ENCODE results near the gene DOK6. TPM values are rescaled to one million over a fixed set of nuclear protein-coding genes. Genes with fewer than 3 reads are reported as not detected.

Gene DOK6
- total RNA-seq, 1 experiment from 2014 or later: not detected

GRCh38 chr18:69664399-69664798, 263.7 kb downstream of the DOK6 start:
- Histone ChIP-seq H3K4me2 (no peak overlapping the region), H3K4me1 (replicated peaks; ENCODE audit: insufficient read depth) (no peaks in the 10 kb centered on the region), H3K9me3 (ENCODE audit: insufficient read depth, low read depth) (no peaks in the 10 kb centered on the region), H3K36me3 (ENCODE audit: low read depth) (no peaks in the 10 kb centered on the region), H3K27me3 (ENCODE audit: insufficient read depth, low read depth) (no peaks in the 10 kb centered on the region; the same call in 1 of the 2 replicates), H3K27ac (no peak overlapping the region), H3K9me2 (ENCODE audit: insufficient read depth) (no peaks in the 10 kb centered on the region), H3K79me2 (ENCODE audit: low read depth) (no peaks in the 10 kb centered on the region), H3K4me3 (no peak overlapping the region), H2AFZ (no peak overlapping the region), H3F3A (ENCODE audit: insufficient read depth, low read depth) (no peaks in the 10 kb centered on the region), H4K20me1 (ENCODE audit: insufficient read depth) (no peaks in the 10 kb centered on the region)
- CTCF ChIA-PET: no interaction called here
- TF ChIP-seq CTCF (conservative IDR thresholded peaks at IDR 0.05): no peak
- TF ChIP-seq EZH2 (IDR thresholded peaks at IDR 0.05; ENCODE audit: low read depth): no peak
- no peak for DNase-seq
- POLR2A ChIA-PET (ENCODE audit: unreplicated experiment): no interaction called here
- intact Hi-C loops (cut with micrococcal nuclease; ENCODE audit: unreplicated experiment): no loop called here
- BruUV-seq (replicated peaks): no TSS peak

DNA sequence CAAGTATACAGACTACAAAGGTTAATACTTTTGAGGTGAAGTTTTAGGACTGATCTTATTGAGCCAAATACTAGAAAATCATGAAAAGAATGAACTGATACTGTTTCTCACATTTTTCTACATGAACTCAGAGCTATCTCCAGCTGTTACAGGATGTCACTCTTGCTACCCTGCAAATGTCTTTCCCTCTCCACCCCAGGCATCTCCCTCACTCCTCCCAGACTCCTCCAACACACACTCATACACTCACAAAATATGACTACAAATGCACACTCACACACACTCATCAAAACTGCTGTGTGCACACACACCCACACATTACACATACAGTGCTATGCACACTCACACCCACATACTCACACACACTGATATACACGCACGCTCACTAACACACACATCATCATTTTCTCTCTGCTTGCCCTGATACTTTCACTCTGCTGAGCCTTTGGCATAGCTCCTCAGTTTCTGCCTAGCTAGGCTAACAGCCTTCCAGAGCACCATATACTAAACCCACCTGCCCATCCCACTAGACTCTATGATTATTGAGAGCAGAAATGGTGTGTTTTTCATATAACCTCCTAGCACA, 273.7 kb downstream of the DOK6 start:
- ChIA-PET CTCF (no interaction called here), POLR2A (ENCODE audit: unreplicated experiment) (no interaction called here)
- no peak overlapping the region for H3K4me3 ChIP-seq
- TF ChIP-seq CTCF (conservative IDR thresholded peaks at IDR 0.05) (no peak), EZH2 (IDR thresholded peaks at IDR 0.05; ENCODE audit: low read depth) (no peak)
- no peaks in the 10 kb centered on the region for H3K4me1 ChIP-seq (replicated peaks; ENCODE audit: insufficient read depth)
- no peak overlapping the region for H3K27ac ChIP-seq
- no peaks in the 10 kb centered on the region for H3K36me3 ChIP-seq (ENCODE audit: low read depth)
- H3K27me3 ChIP-seq (ENCODE audit: insufficient read depth, low read depth): no peaks in the 10 kb centered on the region
- H3F3A ChIP-seq (ENCODE audit: insufficient read depth, low read depth): no peaks in the 10 kb centered on the region
- H3K9me3 ChIP-seq (ENCODE audit: insufficient read depth, low read depth): no peaks in the 10 kb centered on the region
- intact Hi-C loops (cut with micrococcal nuclease; ENCODE audit: unreplicated experiment): no loop called here
- H3K4me2 ChIP-seq: no peak overlapping the region
- H3K79me2 ChIP-seq (ENCODE audit: low read depth): no peaks in the 10 kb centered on the region
- no peak for DNase-seq
- no peaks in the 10 kb centered on the region for H3K9me2 ChIP-seq (ENCODE audit: insufficient read depth)
- no TSS peak for BruUV-seq (replicated peaks)
- no peaks in the 10 kb centered on the region for H4K20me1 ChIP-seq (ENCODE audit: insufficient read depth)
- no peak overlapping the region for H2AFZ ChIP-seq

GRCh38 chr18:69674966-69675365, 274.3 kb downstream of the DOK6 start:
- Histone ChIP-seq H3K4me1 (replicated peaks; ENCODE audit: insufficient read depth) (no peaks in the 10 kb centered on the region), H2AFZ (no peak overlapping the region; the same call in 1 of the 2 replicates), H3K27me3 (ENCODE audit: insufficient read depth, low read depth) (no peaks in the 10 kb centered on the region), H3K4me3 (no peak overlapping the region), H4K20me1 (ENCODE audit: insufficient read depth) (no peaks in the 10 kb centered on the region), H3K27ac (no peak overlapping the region), H3K9me2 (ENCODE audit: insufficient read depth) (no peaks in the 10 kb centered on the region), H3K4me2 (no peak overlapping the region), H3K79me2 (ENCODE audit: low read depth) (no peaks in the 10 kb centered on the region), H3F3A (ENCODE audit: insufficient read depth, low read depth) (no peaks in the 10 kb centered on the region), H3K9me3 (ENCODE audit: insufficient read depth, low read depth) (no peaks in the 10 kb centered on the region), H3K36me3 (ENCODE audit: low read depth) (no peaks in the 10 kb centered on the region)
- intact Hi-C loops (cut with micrococcal nuclease; ENCODE audit: unreplicated experiment): no loop called here
- BruUV-seq (replicated peaks): no TSS peak
- ChIA-PET CTCF (no interaction called here), POLR2A (ENCODE audit: unreplicated experiment) (no interaction called here)
- no peak for DNase-seq
- no peak for TF ChIP-seq CTCF (conservative IDR thresholded peaks at IDR 0.05)

Measured in PC-9 (cell line).